ENCODE measurements around the gene C20orf204.

C20orf204 gene

DNA sequence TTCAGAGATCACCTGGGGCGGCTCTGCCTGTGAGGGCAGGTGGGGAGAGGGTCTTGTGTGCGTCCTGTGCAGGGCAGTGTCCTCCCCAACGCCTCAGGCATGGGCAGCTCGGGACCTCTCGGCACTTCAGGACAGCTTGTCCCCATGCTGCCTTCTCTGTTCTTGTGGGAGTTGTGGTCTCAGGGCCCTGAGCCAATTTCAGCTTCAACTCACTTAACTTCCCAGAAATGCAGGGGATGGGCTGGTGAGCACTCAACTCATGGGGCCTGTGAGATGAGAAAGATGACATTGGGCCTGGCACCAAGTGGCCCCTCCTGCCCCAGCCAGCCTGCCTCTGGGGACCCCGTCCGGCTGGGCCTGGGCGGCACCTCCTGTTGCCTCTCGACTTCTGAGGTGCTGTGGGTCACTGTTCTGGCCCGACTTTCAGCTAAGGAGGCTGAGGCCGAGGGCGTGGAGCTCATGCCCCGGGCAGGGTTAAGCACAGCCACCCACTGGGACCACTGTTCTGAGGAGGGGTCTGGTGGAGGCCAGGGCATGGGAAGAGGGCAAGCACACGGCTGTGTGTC is 36.6 kb downstream of the C20orf204 start:
- Histone ChIP-seq H3K4me1 (ENCODE audit: insufficient read depth, low read length) (no peaks in the 10 kb centered on the region), H2AFZ (ENCODE audit: low read depth, low read length) (no peak overlapping the region), H3K27ac (ENCODE audit: low read length) (no peak overlapping the region), H3K79me2 (ENCODE audit: insufficient read depth, low read length) (no peaks in the 10 kb centered on the region), H3K4me3 (ENCODE audit: low read depth in 1 of 2, low read length in 2 of 2) (no peak overlapping the region), H4K20me1 (ENCODE audit: insufficient read depth, low read length) (peaks cover 28% of the 10 kb centered on the region; the same call in 1 of the 2 replicates), H3K36me3 (ENCODE audit: insufficient read depth, low read length) (peaks cover 36% of the 10 kb centered on the region), H3K27me3 (ENCODE audit: insufficient read depth, low read length, poor library complexity) (no peaks in the 10 kb centered on the region), H3K4me2 (ENCODE audit: insufficient read depth, low read length) (no peak overlapping the region), H3K9ac (ENCODE audit: low read depth, low read length) (no peak overlapping the region), H3K9me3 (ENCODE audit: insufficient read depth, low read length, severe bottlenecking) (no peaks in the 10 kb centered on the region)
- ATAC-seq (ENCODE audit: insufficient read depth, low read depth), result no peak
- DNase-seq, result no peak
- TF ChIP-seq, protein P1, sequence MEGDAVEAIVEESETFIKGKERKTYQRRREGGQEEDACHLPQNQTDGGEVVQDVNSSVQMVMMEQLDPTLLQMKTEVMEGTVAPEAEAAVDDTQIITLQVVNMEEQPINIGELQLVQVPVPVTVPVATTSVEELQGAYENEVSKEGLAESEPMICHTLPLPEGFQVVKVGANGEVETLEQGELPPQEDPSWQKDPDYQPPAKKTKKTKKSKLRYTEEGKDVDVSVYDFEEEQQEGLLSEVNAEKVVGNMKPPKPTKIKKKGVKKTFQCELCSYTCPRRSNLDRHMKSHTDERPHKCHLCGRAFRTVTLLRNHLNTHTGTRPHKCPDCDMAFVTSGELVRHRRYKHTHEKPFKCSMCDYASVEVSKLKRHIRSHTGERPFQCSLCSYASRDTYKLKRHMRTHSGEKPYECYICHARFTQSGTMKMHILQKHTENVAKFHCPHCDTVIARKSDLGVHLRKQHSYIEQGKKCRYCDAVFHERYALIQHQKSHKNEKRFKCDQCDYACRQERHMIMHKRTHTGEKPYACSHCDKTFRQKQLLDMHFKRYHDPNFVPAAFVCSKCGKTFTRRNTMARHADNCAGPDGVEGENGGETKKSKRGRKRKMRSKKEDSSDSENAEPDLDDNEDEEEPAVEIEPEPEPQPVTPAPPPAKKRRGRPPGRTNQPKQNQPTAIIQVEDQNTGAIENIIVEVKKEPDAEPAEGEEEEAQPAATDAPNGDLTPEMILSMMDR (IDR thresholded peaks at IDR 0.05; ENCODE audit: borderline replicate concordance, extremely low read depth, low read length, poor library complexity, severe bottlenecking), result no peak
- no peak for TF ChIP-seq EZH2 (IDR thresholded peaks at IDR 0.05; ENCODE audit: borderline replicate concordance, low read depth, low read length, severe bottlenecking)

DNA sequence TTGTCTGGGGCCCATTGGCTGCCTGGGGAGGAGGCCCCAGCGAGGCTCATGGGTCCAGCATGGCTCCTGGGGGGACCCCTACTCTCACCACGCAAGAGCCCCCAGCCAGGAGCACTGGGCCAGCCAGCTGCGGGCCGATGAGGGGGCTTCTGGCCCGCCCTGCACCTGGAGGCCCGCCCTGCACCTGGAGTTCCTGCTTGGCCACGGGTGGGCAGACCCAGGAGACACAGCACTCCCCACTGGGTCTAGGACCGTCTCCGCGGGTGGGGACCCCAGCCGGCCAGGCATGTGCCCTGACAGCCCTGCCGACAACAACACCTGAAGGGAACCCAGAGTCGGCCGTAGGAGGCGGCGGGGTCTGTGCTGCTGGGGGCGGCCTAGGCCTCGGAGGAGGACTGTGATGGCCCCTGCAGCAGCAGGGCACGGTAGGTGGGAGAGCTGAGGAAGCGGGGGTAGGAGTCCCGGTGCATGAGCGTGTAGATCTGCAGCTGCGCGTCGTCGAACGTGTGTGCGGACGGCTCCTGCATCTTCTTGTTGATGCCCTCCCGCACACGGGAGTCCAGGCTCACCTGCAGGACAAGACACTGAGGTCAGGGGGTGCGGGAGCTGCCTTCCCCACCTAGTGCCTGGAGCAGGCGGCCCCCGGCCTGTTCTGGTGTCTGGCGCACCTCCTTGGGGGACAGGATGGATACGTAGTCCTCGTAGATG is 37.6 kb downstream of the C20orf204 start:
- H2AFZ ChIP-seq (ENCODE audit: low read depth, low read length), result no peak overlapping the region
- no peak for ATAC-seq (ENCODE audit: insufficient read depth, low read depth)
- no peak overlapping the region for H3K9ac ChIP-seq (ENCODE audit: low read depth, low read length)
- H3K9me3 ChIP-seq (ENCODE audit: insufficient read depth, low read length, severe bottlenecking), result no peaks in the 10 kb centered on the region
- H3K4me1 ChIP-seq (ENCODE audit: insufficient read depth, low read length), result peaks cover 10% of the 10 kb centered on the region
- no peak for DNase-seq
- no peak overlapping the region for H3K27ac ChIP-seq (ENCODE audit: low read length)
- H3K36me3 ChIP-seq (ENCODE audit: insufficient read depth, low read length), result peaks cover 36% of the 10 kb centered on the region
- H3K4me2 ChIP-seq (ENCODE audit: insufficient read depth, low read length), result no peak overlapping the region
- TF ChIP-seq, protein P1 (IDR thresholded peaks at IDR 0.05; ENCODE audit: borderline replicate concordance, extremely low read depth, low read length, poor library complexity, severe bottlenecking), result no peak
- no peak for TF ChIP-seq EZH2 (IDR thresholded peaks at IDR 0.05; ENCODE audit: borderline replicate concordance, low read depth, low read length, severe bottlenecking)
- H3K79me2 ChIP-seq (ENCODE audit: insufficient read depth, low read length), result peaks cover 6% of the 10 kb centered on the region
- no peaks in the 10 kb centered on the region for H3K27me3 ChIP-seq (ENCODE audit: insufficient read depth, low read length, poor library complexity)
- no peak overlapping the region for H3K4me3 ChIP-seq (ENCODE audit: low read depth in 1 of 2, low read length in 2 of 2)
- H4K20me1 ChIP-seq (ENCODE audit: insufficient read depth, low read length), result peaks cover 37% of the 10 kb centered on the region

DNA sequence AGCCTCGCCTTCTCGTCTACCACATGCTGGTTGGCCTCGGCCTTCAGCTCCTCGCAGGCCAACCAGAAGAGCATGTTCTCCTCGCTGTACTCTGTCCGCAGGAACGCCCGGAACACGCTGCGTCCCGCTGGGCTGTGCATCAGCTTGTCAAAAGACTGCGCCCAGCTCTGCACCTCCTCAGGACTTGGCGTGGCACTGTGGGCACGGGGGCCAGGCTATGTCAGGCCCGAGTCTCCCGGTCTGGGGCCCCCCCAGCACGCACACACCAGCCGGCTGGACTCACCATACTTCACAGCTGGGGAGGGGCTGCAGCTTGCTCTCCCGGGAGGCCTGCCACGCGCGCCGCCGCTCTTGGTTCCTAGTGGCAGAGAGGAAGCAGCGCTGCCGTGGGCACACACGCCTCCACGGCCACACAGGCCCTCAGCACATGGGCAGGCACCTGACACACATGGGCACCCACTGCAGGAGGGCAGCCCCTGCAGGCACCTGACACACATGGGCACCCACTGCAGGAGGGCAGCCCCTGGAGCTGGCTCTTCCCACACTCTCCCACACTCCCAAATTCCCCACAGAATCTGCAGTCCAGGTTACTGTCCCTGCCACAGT is 38.3 kb downstream of the C20orf204 start:
- TF ChIP-seq, protein P1 (IDR thresholded peaks at IDR 0.05; ENCODE audit: borderline replicate concordance, extremely low read depth, low read length, poor library complexity, severe bottlenecking), result no peak
- TF ChIP-seq EZH2 (IDR thresholded peaks at IDR 0.05; ENCODE audit: borderline replicate concordance, low read depth, low read length, severe bottlenecking), result no peak
- Histone ChIP-seq H3K4me2 (ENCODE audit: insufficient read depth, low read length) (no peak overlapping the region), H3K79me2 (ENCODE audit: insufficient read depth, low read length) (peaks cover 12% of the 10 kb centered on the region), H3K4me1 (ENCODE audit: insufficient read depth, low read length) (peaks cover 16% of the 10 kb centered on the region), H3K9ac (ENCODE audit: low read depth, low read length) (no peak overlapping the region), H3K27me3 (ENCODE audit: insufficient read depth, low read length, poor library complexity) (no peaks in the 10 kb centered on the region), H3K9me3 (ENCODE audit: insufficient read depth, low read length, severe bottlenecking) (no peaks in the 10 kb centered on the region), H3K27ac (ENCODE audit: low read length) (no peak overlapping the region), H3K36me3 (ENCODE audit: insufficient read depth, low read length) (peaks cover 36% of the 10 kb centered on the region), H4K20me1 (ENCODE audit: insufficient read depth, low read length) (peaks cover 35% of the 10 kb centered on the region), H2AFZ (ENCODE audit: low read depth, low read length) (no peak overlapping the region), H3K4me3 (ENCODE audit: low read depth in 1 of 2, low read length in 2 of 2) (no peak overlapping the region)
- ATAC-seq (ENCODE audit: insufficient read depth, low read depth) (no peak), DNase-seq (no peak)
